ENCODE results near the gene UMODL1.
"Not testable (repeated sequence)": the region's sequence is repeated elsewhere in the genome, so short reads cannot be mapped to it uniquely, and the experiment has no call there.

Gene UMODL1

GRCh38 chr21:42112857-42113256 is 41.7 kb downstream of the UMODL1 start:
- WGBS, 2 experiments, result 87 to 91% methylated on average over 4 of the region's 4 CpGs
- Histone ChIP-seq H3K27ac (ENCODE audit: insufficient read depth, low read depth, low read length, poor library complexity, severe bottlenecking) (no peak overlapping the region), H3K9me3 (ENCODE audit: control insufficient read depth, low read length) (no peaks in the 10 kb centered on the region), H3K27me3 (ENCODE audit: control insufficient read depth, insufficient read depth, low read length, poor library complexity, severe bottlenecking) (no peaks in the 10 kb centered on the region), H3K4me1 (ENCODE audit: control insufficient read depth, insufficient read depth, low read length) (no peaks in the 10 kb centered on the region), H3K4me3 (ENCODE audit: insufficient read depth, low read depth, low read length) (no peak overlapping the region), H3K36me3 (ENCODE audit: control insufficient read depth, insufficient read depth, low read length) (no peaks in the 10 kb centered on the region)

DNA sequence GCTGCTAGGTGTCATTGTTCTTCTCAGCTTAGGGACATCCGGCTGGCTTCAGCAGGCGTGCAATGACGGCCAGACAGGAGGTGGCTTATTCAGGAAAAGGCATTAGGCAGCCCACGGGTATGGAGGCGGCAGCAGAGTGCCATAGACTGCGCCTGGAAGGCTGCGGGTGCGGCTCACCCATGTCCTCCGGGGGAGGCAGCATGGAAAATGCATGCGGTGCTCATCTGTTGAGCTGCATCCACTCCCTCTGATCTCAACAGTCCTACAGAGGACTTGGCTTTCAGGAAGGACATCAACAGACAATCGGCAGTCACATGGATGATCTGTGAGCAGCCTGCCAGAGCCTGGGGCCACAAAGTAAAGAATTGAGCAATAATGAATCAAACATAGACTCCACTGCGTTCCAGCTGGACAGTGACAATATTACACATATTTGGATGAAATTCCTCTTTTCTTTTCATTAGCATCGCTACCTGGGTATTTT is 42.9 kb downstream of the UMODL1 start:
- WGBS, 2 experiments, result 93 to 94% methylated on average over 13 of the region's 13 CpGs
- no peaks in the 10 kb centered on the region for H3K36me3 ChIP-seq (ENCODE audit: control insufficient read depth, insufficient read depth, low read length)

DNA sequence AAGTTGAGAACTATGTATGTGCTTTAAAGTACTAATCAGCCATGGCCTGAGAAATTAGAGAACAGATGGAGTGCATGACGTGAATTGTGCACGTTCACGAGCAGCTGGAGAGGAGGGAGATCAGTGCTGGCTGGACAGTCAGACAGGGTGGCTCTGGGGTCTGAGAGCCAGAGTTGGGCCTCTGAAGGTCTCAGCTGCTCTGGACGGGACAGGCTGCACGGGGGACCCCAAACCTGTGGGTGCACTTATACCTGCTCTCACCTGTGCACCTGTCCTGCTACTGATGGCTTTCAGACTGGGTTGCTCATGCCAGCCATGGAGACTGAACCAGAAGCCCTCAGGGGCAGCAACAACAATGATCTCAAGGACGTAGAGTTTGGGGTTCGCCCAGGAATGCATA is 43.5 kb downstream of the UMODL1 start:
- WGBS, 2 experiments, result 85% methylated on average over 7 of the region's 7 CpGs

More for the DNA sequence above, 42.9 kb downstream of the UMODL1 start:
- H3K4me3 ChIP-seq (ENCODE audit: insufficient read depth, low read depth, low read length), result no peak overlapping the region
- no peaks in the 10 kb centered on the region for H3K27me3 ChIP-seq (ENCODE audit: control insufficient read depth, insufficient read depth, low read length, poor library complexity, severe bottlenecking)
- no peaks in the 10 kb centered on the region for H3K9me3 ChIP-seq (ENCODE audit: control insufficient read depth, low read length)
- H3K4me1 ChIP-seq (ENCODE audit: control insufficient read depth, insufficient read depth, low read length), result no peaks in the 10 kb centered on the region
- no peak overlapping the region for H3K27ac ChIP-seq (ENCODE audit: insufficient read depth, low read depth, low read length, poor library complexity, severe bottlenecking)

GRCh38 chr21:42115136-42115683 is 44.1 kb downstream of the UMODL1 start:
- H3K4me3 ChIP-seq (ENCODE audit: insufficient read depth, low read depth, low read length), result no peak overlapping the region
- WGBS, 2 experiments, result 90 to 94% methylated on average over 8 of the region's 8 CpGs
- H3K9me3 ChIP-seq (ENCODE audit: control insufficient read depth, low read length), result no peaks in the 10 kb centered on the region
- H3K27me3 ChIP-seq (ENCODE audit: control insufficient read depth, insufficient read depth, low read length, poor library complexity, severe bottlenecking), result no peaks in the 10 kb centered on the region
- no peak overlapping the region for H3K27ac ChIP-seq (ENCODE audit: insufficient read depth, low read depth, low read length, poor library complexity, severe bottlenecking)
- no peaks in the 10 kb centered on the region for H3K4me1 ChIP-seq (ENCODE audit: control insufficient read depth, insufficient read depth, low read length)
- H3K36me3 ChIP-seq (ENCODE audit: control insufficient read depth, insufficient read depth, low read length), result no peaks in the 10 kb centered on the region

More for the DNA sequence above, 43.5 kb downstream of the UMODL1 start:
- Histone ChIP-seq H3K36me3 (ENCODE audit: control insufficient read depth, insufficient read depth, low read length) (no peaks in the 10 kb centered on the region), H3K27ac (ENCODE audit: insufficient read depth, low read depth, low read length, poor library complexity, severe bottlenecking) (no peak overlapping the region), H3K9me3 (ENCODE audit: control insufficient read depth, low read length) (no peaks in the 10 kb centered on the region), H3K4me3 (ENCODE audit: insufficient read depth, low read depth, low read length) (no peak overlapping the region), H3K27me3 (ENCODE audit: control insufficient read depth, insufficient read depth, low read length, poor library complexity, severe bottlenecking) (no peaks in the 10 kb centered on the region), H3K4me1 (ENCODE audit: control insufficient read depth, insufficient read depth, low read length) (no peaks in the 10 kb centered on the region)

DNA sequence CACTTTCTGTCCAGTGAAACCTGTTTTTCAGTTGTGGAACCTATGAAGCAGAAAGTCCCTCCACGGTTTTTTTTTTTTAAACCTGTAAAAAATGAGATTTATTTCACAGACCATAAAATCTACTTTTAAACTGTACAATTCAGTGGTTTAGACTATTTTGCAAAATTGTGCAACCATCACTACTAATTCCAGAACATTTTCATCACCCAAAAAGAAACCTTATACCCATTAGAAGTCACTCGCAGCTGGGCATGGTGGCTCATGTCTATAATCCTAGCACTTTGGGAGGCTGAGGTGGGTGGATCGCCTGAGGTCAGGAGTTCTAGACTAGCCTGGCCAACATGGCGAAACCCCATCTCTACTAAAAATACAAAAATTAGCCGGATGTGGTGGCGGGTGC is 45.4 kb downstream of the UMODL1 start:
- H3K27me3 ChIP-seq (ENCODE audit: control insufficient read depth, insufficient read depth, low read length, poor library complexity, severe bottlenecking), result not testable (repeated sequence)

DNA sequence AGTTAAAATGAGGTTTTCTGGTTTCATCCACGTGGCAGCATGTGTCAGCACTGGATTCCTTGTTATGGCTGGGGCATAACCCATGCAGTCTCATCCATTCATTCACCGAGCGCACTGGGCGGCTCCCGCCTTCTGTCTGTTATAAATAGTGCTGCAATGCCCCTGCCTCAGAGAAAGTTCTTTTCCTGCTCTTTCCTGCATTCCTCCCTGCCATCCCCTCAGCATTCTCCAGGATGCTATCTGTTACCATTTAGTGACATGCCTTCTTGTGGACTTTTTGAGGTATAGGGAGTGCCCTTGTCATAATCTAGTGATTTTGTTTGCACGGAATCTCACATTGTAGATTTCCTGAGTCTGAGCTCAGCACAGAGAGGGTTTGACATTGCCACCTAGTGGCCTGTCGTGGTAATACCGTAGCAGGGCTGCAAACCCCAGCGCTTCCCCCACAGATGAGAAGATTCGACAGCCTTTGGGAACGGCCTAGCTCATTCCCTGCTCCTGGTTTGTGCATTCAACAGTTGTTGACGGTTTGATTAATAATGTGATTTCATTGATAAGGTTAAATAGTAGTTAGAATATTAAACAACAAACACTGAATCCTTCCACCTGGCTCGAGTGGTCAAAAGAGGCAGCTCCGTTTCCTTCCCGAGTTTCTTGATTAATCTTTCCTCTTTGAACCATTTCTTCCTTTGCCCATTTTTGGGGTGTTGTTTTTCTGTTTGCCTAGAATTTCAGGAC is 46.3 kb downstream of the UMODL1 start:
- Histone ChIP-seq H3K27ac (ENCODE audit: insufficient read depth, low read depth, low read length, poor library complexity, severe bottlenecking) (no peak overlapping the region), H3K9me3 (ENCODE audit: control insufficient read depth, low read length) (no peaks in the 10 kb centered on the region), H3K36me3 (ENCODE audit: control insufficient read depth, insufficient read depth, low read length) (no peaks in the 10 kb centered on the region), H3K27me3 (ENCODE audit: control insufficient read depth, insufficient read depth, low read length, poor library complexity, severe bottlenecking) (no peaks in the 10 kb centered on the region), H3K4me3 (ENCODE audit: insufficient read depth, low read depth, low read length) (no peak overlapping the region), H3K4me1 (ENCODE audit: control insufficient read depth, insufficient read depth, low read length) (no peaks in the 10 kb centered on the region)
- 53% methylated on average over 14 of the region's 15 CpGs for WGBS, 2 experiments

More for the DNA sequence above, 45.4 kb downstream of the UMODL1 start:
- H3K36me3 ChIP-seq (ENCODE audit: control insufficient read depth, insufficient read depth, low read length); H3K27ac ChIP-seq (ENCODE audit: insufficient read depth, low read depth, low read length, poor library complexity, severe bottlenecking); H3K4me1 ChIP-seq (ENCODE audit: control insufficient read depth, insufficient read depth, low read length); H3K4me3 ChIP-seq (ENCODE audit: insufficient read depth, low read depth, low read length); H3K9me3 ChIP-seq (ENCODE audit: control insufficient read depth, low read length): not testable (repeated sequence)
- WGBS, 2 experiments, result 88 to 92% methylated on average over 6 of the region's 6 CpGs

GRCh38 chr21:42117967-42118780 is 47.1 kb downstream of the UMODL1 start:
- H3K9me3 ChIP-seq (ENCODE audit: control insufficient read depth, low read length), result no peaks in the 10 kb centered on the region
- H3K27ac ChIP-seq (ENCODE audit: insufficient read depth, low read depth, low read length, poor library complexity, severe bottlenecking), result no peak overlapping the region
- H3K4me3 ChIP-seq (ENCODE audit: insufficient read depth, low read depth, low read length), result no peak overlapping the region
- H3K27me3 ChIP-seq (ENCODE audit: control insufficient read depth, insufficient read depth, low read length, poor library complexity, severe bottlenecking), result no peaks in the 10 kb centered on the region
- no peaks in the 10 kb centered on the region for H3K4me1 ChIP-seq (ENCODE audit: control insufficient read depth, insufficient read depth, low read length)
- H3K36me3 ChIP-seq (ENCODE audit: control insufficient read depth, insufficient read depth, low read length), result no peaks in the 10 kb centered on the region
- 91% methylated on average over 12 of the region's 12 CpGs for WGBS, 2 experiments

- WGBS, 2 experiments, result 88 to 90% methylated on average over 15 of the region's 15 CpGs
These were observed 47.8 kb downstream of the UMODL1 start for GRCh38 chr21:42118901-42119300.

GRCh38 chr21:42120101-42120902 is 49.2 kb downstream of the UMODL1 start:
- 80 to 83% methylated on average over 11 of the region's 11 CpGs for WGBS, 2 experiments
- Histone ChIP-seq H3K27ac (ENCODE audit: insufficient read depth, low read depth, low read length, poor library complexity, severe bottlenecking) (no peak overlapping the region), H3K9me3 (ENCODE audit: control insufficient read depth, low read length) (no peaks in the 10 kb centered on the region), H3K4me3 (ENCODE audit: insufficient read depth, low read depth, low read length) (no peak overlapping the region), H3K27me3 (ENCODE audit: control insufficient read depth, insufficient read depth, low read length, poor library complexity, severe bottlenecking) (no peaks in the 10 kb centered on the region), H3K36me3 (ENCODE audit: control insufficient read depth, insufficient read depth, low read length) (no peaks in the 10 kb centered on the region), H3K4me1 (ENCODE audit: control insufficient read depth, insufficient read depth, low read length) (no peaks in the 10 kb centered on the region)

More at GRCh38 chr21:42118901-42119300, 47.8 kb downstream of the UMODL1 start:
- Histone ChIP-seq H3K4me1 (ENCODE audit: control insufficient read depth, insufficient read depth, low read length) (no peaks in the 10 kb centered on the region), H3K4me3 (ENCODE audit: insufficient read depth, low read depth, low read length) (no peak overlapping the region), H3K36me3 (ENCODE audit: control insufficient read depth, insufficient read depth, low read length) (no peaks in the 10 kb centered on the region), H3K27ac (ENCODE audit: insufficient read depth, low read depth, low read length, poor library complexity, severe bottlenecking) (no peak overlapping the region), H3K9me3 (ENCODE audit: control insufficient read depth, low read length) (no peaks in the 10 kb centered on the region), H3K27me3 (ENCODE audit: control insufficient read depth, insufficient read depth, low read length, poor library complexity, severe bottlenecking) (no peaks in the 10 kb centered on the region)
